Left ventricle myocardium inferior (tissue), 1 donor: Measurements from ENCODE around the gene CTSO. TPM values are rescaled to one million over a fixed set of nuclear protein-coding genes. Genes with fewer than 3 reads are reported as not detected.

ENCODE experiments used
- DNase-seq: peaks from one replicate; pipeline ENCODE4 v3.0.0-alpha.2; 2020
- H3K27ac ChIP-seq: fragments of 200-600 bp; replicated peaks from 2 replicates; pipeline ENCODE4 v1.8.0; 2021
- H3K27me3 ChIP-seq: fragments of 200-600 bp; 2 replicates; pipeline ENCODE4 v1.8.0; 2021; ENCODE audit warnings: low read depth
- H3K36me3 ChIP-seq: fragments of 200-600 bp; 2 replicates; pipeline ENCODE4 v1.8.0; 2021
- H3K4me1 ChIP-seq: fragments of 200-600 bp; 2 replicates; pipeline ENCODE4 v1.8.0; 2021
- H3K4me3 ChIP-seq: fragments of 200-600 bp; 2 replicates; pipeline ENCODE4 v1.8.0; 2021; ENCODE audit warnings: mild to moderate bottlenecking, moderate library complexity
- H3K9me3 ChIP-seq: fragments of 200-600 bp; replicated peaks from 2 replicates; pipeline ENCODE4 v1.8.0; 2021
- CTCF ChIP-seq: fragments of 200-600 bp; IDR thresholded peaks from 2 replicates; pipeline ENCODE4 v1.8.0; 2021; ENCODE audit warnings: antibody characterized with exemption, mild to moderate bottlenecking, borderline replicate concordance
- intact Hi-C: fragments of 100-400 bp; cut with micrococcal nuclease; formaldehyde crosslinking; loops from one replicate; pipeline ENCODE4 v1.11.0; 2022
- total RNA-seq: library from RNA; stranded (reverse); fragmentation: NEBNext Ultra II Directional; extraction: Animal tissue kit (Norgen Biotek cat#: 25700); gene quantifications from one replicate; pipeline ENCODE4 v1.2.1, GENCODE V29; 2021
- donor health status: DM: no; HTN: yes; CAD: no; lungs with severe emphysema.

CTSO gene
- total RNA-seq, 1 donor from 2014 or later: 5.8 TPM

GRCh38 chr4:155875878-155876277, 77.8 kb downstream of the CTSO start:
- no peaks in the 10 kb centered on the region for H3K27me3 ChIP-seq
- H3K36me3 ChIP-seq: no peaks in the 10 kb centered on the region
- no peaks in the 10 kb centered on the region for H3K4me1 ChIP-seq
- no peak overlapping the region for H3K27ac ChIP-seq
- peaks cover 23% of the 10 kb centered on the region for H3K9me3 ChIP-seq
- intact Hi-C loops: no loop called here
- H3K4me3 ChIP-seq: no peak overlapping the region
- no peak for DNase-seq
- TF ChIP-seq CTCF: no peak

Other genes starting within 250 kb of the CTSO start
- gene GUCY1B1, start 194.8 kb downstream of the CTSO start, total RNA-seq: 12.6 TPM
- gene ASIC5, start 87.6 kb downstream of the CTSO start, total RNA-seq: not detected
- not detected for gene TDO2, start 50.2 kb downstream of the CTSO start, total RNA-seq